TTC549 (cell line): ENCODE data around the gene SRPRB.
"Not testable (repeated sequence)": the region's sequence is repeated elsewhere in the genome, so short reads cannot be mapped to it uniquely, and the experiment has no call there.

Experiments
- FAIRE-seq: peaks from 2 replicates; lab custom pipeline; 2012; peaks lifted over from hg19 to GRCh38; lab: Jason Lieb, UNC

SRPRB gene

DNA sequence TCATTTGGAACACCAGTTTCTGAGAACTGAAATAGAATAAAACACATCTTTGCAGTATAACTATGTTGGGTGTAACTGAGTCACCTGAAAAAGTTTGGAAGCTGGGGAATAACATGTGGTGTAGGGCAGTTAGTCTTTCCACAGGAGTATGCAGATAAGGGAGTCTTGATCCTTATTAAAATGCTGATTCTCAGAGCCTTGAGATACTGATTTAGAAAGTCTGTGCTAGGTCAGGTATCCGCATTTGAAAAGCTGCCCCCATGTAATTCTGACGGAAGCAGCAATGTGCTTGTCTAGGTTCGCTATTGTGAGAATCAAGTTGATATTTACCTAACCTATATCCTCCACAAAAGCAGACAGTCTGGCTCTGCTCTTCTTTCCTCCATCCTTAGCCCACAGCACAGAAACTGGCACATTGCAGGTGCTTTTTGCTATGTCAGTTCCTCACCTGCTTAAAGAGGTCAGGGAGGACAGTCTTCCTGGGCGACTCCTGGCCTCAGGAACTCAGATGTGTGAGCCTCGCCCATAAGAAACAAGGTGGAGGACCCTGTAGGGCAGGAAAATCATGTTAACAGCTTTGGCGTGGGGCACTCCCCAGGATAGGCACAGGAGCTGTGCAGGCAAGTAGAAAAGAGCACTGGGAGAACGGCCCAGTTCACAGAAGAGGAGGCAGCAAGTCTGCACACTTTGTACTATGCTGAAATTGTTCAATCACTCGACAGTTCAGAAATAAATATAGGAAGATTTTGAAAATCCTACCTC, 27.6 kb upstream of the SRPRB start:
- no peak for FAIRE-seq

DNA sequence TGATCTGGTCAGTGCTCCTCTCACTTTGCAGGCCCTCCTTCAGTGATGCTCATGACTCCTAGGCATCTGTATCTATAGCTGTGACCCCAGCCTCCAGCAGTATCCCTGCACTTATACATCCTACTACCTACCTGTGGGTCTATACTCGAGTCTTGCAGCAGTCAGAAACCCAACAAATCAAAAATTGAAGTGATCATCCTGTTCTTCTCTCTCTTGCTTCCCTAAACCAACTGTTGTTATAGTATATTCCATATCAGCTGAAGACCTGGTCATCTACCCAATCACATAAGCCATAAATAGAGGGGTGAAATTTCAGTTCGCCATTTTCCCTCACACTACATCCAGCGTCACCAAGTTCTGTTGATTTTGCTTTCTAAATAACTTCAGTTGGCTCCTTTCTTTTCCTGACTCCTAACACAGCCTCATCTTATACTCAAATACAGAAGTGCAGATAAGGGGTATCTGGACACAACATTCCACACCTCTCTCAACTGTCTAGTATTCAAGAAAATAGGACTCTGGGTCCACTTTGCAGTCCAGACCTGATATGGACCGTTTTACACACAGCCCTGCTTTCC, 25.9 kb upstream of the SRPRB start:
- no peak for FAIRE-seq

DNA sequence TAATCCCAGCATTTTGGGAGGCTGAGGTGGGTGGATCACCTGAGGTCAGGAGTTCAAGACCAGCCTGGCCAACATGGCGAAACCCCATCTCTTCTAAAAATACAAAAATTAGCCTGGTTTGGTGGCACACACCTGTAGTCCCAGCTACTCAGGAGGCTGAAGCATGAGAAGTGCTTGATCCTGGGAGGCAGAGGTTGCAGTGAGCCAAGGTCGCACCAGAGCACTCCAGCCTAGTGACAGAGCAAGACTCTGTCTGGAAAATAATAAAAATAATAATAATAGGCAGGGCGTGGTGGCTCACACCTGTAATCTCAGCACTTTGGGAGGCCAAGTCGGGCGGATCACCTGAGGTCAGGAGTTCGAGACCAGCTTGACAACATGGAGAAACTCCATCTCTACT, 24.9 kb upstream of the SRPRB start:
- not testable (repeated sequence) for FAIRE-seq

DNA sequence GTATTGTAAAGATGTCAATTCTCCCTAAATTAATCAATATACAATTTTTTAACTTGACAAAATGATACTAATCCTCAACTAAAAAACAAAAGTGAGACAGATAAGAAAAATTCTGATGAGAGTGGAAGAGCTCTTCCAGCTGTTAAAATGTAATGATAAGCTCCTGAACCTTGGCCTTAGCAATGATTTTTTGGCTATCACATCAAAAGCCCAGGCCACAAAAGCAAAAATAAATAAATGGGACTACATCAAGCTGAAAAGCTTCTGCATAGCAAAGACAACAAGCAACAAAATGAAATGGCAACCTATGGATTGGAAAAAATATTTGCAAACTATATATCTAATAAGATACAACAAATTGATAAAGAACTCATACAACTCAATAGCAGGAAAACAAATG, 24.0 kb upstream of the SRPRB start:
- FAIRE-seq: no peak

DNA sequence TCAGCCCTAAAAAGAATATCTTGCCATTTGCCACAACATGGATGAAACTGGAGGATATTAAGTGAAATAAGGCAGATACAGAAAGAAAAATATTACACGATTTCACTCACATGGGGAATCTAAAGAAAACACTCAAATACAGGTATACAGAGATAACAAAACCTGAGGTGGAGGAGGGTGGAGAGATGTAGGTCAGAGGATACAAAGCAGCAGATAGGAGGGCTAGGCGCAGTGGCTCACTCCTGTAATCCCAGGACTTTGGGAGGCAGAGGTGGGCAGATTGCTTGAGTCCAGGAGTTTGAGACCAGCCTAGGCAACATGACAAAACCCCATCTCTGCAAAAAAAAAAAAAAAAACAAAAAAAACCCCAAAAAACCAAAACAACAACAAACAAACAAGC, 23.2 kb upstream of the SRPRB start:
- no peak for FAIRE-seq

DNA sequence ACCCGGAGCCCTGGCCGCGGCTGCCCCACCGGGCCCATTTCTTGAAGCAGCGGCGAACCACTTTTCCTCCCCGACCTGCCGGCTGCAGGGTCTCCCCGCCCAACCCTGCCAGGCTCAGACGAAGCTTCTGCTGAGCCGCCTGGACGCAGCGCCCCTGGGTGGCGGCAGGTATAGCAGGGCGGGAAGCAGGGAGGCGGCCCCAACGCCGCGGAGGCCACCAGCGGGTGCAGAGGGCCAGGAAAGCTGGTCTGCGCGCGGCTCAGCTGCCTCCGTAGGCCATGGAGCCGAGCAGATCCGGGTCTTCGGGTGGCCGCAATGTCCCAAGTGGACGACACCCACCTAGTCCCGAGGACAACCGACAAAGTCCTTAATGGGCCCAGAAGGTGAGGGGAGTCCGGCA, 21.9 kb upstream of the SRPRB start:
- FAIRE-seq: no peak

DNA sequence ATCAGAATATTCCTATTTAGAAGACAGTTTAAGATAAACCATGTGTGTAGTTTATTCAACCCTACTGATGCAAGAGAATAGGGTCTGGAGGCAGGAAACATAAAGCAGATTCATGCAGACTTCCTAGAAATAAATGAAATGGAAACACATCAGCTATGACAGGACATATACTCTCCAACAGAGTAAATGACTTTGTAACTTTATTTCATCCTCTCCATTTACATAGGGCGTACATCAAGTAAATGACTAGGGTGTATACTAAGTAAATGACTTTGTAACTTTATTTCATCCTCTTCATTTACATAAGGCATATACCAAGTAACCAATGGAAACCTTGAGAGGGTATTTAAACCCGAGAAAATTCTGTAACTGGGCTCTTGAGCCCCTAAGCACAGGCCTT, 17.6 kb upstream of the SRPRB start:
- no peak for FAIRE-seq

DNA sequence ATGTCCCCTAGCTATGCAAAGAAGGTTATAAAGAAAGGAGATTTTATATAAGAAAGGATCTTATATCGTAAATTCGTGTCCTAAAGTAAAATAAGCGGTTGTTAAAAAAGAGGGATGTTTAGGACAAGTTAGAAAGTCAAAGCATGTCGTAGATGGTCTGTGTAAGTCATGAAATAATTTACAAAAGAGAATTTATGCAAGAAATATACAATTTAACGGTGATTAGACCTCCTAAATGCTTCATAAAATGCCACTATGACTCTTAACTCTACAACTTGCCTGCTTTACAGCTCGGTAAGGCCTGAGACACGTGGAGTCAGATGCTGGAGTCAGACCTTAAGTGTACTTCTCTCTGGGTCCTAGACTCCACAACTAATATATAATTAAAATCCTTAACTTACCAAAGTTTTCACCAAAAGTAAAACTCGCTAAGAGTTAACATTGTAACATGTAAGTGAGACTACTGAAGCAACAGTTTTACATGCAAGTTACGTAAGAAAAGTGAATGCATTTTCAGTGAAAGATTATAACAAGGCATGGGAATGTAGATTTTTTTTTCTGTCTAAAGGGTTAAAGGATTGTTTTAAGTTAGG, 13.3 kb upstream of the SRPRB start:
- FAIRE-seq: no peak

DNA sequence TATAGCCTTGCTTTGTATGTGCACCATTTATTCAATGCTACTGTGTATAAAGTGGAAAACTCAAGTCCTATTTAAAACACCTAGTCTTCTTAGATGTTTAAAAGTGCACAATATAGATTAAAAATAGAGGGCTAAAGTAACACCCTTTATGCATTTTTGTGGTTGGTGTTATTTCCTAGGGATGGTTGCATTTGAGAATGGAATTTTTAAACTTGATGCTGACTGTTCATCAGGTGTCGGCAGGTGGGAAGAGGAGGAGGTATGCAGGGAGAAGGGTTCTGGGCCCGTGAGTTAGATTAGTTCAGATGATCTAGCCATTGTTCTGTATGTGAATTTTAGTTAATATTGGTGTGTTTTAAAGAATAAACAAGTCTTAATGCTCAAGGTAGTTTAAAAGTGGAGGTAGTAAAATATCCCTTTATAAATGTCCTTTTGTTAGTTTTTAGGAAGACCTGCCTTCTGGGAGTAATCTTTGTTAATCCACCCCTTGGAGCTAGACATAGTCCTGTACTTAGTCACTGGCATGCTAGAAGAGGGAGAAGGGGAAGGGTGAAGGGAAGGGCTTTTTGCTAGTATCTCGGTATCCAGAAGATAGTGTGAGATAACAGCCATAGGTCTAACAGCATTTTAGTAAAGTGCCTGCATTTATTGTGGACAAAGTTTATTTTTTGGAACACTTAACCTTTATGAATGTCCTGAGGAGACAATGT, 8.1 kb upstream of the SRPRB start:
- no peak for FAIRE-seq

DNA sequence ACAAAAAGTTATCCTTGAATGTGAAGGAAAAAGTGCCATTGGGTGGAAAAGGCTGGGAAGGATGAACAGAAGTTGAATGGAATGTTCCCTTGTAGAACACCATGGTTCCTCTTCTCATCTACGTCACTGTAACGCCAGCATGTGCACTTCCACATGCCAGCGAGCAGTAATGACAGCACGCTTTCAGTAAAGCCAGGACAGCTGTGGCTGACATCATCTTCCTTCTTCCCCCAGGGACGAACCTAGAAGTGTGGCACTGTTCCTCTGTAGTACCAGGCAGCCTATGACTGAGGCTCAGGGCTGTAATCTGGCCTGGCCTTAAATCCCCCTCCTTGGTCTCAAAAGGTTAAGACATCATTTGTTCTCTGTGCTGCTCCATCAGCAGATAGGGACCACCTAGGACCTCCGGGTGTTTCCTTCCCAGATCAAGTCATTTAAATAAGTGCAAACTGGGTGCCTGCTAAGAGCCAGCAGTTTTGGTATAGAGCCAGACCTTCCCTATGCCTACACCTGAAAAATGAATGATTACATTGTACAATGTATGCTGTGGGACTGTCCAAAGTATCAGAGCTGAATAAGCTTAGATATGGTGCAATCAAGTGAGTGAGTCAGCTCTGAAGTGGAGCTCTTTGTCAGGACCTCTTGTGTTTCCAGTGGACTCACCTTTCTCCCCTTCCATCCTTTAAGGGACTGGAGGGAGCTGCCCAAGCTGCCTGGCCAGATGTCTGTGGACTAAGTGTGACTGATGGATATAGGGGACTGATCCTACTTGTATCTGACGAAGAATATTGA, 5.6 kb upstream of the SRPRB start:
- no peak for FAIRE-seq

DNA sequence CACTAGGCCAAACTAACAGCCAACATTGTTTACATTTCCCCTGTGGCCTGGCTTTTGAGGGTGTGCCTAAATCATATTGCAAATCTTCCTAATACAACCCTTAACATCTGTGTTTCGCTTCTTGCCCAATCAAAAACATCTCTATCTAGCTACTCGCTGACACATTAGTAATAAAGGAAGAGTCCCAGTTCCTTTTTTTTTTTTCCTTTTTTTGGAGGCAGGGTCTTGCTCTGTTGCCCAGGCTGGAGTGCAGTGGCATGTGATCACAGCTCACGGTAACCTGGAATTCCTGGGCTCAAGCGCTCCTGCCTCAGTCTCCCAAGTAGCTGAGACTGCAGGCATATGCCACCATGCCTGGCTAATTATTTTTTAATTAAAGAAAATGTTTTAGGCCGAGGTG, 2.1 kb upstream of the SRPRB start:
- no peak for FAIRE-seq

DNA sequence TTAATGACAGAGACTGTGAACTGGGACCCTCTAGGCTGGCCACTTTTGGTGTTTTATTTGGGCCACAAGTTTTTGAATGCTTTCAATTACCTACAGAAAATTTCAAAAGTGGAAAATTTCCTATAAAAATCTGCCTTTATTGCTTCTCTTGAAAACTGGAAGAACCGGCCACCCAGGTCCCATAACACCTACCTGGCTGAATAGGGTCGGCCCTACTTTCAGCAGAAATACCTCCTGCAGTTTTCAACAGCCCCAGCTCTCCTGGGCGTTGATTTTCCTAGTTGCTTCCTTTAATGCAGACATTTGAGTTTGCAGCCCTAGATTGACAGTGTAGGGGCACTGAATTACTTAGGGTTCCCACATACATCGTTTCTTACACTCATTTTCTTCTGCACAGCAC, 719 bp upstream of the SRPRB start:
- no peak for FAIRE-seq

DNA sequence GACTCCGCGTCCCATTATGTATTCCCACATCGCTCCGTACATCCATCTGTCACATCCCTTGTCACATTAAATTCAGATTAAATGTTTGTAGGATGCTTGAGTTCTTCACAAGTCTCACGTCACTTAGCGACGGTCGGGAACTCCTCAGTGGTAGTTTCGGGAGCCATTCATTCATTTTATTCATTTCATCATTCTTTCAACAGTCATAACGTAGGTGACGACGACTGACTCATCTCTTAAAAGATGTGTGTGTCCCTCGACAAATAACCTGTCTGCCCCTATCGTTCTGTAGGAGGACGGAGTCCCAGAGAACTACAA, 272 bp upstream of the SRPRB start:
- FAIRE-seq: no peak

DNA sequence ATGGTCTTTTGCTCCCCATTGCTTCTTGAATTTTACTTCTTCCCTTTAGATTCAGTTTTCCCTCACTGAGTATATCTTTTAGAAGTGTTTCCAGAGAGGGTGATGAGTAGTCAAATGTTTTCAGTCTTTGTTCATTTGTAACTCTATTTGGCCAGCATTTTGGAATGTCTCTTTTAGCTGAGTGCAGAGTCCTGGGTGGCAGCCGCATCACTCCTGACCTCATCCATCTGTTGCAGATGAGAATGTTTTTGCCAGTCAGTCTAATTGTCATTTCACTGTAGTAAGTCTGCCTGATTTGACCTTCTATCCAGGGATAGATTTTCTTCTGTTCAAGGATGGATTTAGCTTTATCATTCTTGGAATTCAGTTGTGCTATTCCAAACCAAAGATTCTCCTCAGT, 7.3 kb downstream of the SRPRB start:
- no peak for FAIRE-seq

DNA sequence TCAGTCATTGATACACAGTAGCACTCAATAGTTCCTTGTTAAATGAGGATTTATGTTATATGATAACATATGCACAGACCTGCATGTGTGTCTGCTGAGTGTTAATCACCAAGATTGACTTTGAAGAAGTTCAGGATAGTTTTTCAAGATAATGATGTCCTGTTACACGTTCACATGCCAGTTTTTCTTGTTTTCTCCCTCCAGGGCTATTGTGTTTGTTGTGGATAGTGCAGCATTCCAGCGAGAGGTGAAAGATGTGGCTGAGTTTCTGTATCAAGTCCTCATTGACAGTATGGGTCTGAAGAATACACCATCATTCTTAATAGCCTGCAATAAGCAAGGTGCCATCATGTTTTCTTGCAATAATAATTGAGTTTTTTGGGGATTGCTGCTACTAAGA, 9.8 kb downstream of the SRPRB start:
- no peak for FAIRE-seq

DNA sequence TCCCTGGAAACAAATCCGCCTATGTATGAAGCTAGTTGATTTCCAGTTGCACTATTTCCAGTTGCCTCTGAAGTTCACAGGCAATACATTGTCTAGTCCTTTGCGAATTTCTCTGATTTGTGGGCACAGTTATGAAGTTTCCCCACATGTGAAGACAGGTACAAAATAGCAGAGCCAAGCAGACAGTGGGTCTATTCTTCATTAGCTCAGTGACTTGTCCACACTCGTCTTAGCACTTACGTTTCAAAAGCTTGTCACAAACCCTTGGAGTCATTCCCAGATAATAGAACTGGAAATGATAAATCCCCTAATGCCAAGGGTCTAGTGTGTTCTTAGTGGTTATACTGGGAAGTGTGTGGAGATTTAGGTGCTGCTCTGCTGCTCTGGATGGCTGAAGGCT, 14.5 kb downstream of the SRPRB start:
- no peak for FAIRE-seq

DNA sequence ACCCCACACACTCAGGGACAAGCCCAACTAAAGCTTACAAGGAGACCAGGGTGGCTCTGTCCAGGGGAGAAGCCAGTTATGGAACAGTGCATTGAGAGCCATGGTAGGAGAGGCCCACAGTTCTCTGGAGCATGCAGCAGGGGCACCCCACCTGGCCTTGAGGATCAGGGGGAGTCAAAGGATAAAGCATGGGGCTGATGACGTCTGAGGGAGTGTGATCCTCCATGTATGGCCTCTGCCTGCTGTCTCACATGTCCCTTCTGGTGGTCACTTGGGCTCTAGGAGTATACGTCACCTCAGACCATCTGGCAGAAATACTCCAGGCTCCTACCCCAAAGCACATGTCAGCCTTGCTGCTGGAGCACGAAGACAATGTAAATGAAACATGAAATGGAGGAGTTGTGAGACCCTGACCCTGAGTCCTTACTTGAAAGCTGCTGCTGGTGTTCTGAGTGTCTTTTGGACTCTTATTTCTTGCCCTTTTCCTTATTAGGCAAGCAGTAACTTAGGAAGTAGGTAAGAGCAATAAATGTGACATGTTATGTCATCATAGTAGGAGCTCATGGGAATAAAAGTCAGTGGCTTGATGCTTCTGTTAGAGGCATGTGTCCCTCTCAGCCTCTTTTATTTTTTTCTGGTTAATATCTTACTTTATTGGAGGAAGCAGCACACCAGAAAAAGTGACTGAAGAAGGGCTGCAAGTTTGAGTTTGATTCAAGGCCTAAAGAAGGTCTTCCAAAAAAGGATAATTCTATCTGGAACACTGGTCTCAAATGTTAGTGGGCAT, 15.5 kb downstream of the SRPRB start:
- FAIRE-seq: no peak

DNA sequence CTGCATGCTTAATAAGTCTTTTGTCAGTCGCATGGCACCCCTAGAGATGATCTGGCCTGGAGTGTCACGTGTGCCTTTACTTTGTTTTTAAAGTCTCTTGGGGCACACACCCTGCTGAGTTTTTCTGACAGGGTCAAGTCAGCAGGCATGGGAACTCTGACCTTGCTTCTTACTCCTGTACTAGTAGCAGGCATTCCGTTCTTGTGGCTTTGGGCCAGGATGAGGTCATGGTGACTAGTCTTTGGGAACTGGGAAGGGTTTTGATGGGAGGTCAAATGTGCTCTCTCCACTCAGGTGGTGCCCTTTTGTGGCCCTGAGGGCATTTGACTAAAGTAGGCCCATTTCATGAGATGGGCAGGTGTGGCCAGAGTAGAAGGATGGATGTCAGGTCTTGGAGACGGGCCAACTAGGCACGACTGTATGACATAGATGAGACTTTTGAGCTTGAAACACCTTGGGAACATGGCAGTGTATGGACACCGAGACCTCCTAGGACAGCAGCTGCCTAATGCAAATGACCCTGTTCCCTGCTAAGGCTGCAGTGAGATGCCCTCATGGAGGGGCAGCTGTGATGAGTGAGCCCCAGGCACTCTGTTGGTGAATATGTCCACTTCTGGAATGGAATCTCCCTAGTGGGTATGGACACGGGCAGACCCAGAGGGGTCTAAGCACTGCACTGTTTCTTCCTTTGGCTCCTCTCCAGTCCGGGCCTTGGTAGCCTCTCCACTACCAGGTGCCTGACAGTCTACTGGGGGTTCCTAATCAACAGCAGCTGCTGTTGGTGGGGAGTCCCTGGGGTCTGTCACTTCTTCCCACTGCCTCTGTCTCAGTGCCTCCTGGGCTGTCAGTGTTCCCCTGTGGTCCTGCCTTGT, 16.4 kb downstream of the SRPRB start:
- no peak for FAIRE-seq

DNA sequence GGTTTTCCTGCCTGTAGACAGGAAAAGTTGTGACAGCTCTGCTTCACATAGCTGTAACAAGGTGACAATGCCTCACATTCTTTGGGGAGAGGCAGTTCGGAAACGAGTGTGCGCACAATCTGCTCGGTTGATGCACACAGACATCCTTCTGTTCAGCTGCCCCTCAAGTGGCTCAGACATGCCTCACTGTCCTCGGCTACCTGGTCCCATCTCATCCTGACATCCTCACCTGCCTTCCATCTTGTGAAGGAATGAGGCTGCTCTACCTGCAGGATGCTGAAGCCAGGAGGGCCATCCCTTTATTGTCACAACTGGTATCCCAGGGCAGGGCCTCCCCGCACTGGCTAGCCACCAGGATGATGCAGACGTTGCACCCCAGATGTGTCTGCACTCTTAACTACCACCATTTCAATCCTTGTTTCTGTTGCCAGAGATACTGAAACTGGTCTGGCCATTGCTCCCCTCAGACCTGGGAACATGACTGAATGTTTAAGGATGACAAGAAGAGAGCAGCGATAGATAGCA, 19.4 kb downstream of the SRPRB start:
- no peak for FAIRE-seq

DNA sequence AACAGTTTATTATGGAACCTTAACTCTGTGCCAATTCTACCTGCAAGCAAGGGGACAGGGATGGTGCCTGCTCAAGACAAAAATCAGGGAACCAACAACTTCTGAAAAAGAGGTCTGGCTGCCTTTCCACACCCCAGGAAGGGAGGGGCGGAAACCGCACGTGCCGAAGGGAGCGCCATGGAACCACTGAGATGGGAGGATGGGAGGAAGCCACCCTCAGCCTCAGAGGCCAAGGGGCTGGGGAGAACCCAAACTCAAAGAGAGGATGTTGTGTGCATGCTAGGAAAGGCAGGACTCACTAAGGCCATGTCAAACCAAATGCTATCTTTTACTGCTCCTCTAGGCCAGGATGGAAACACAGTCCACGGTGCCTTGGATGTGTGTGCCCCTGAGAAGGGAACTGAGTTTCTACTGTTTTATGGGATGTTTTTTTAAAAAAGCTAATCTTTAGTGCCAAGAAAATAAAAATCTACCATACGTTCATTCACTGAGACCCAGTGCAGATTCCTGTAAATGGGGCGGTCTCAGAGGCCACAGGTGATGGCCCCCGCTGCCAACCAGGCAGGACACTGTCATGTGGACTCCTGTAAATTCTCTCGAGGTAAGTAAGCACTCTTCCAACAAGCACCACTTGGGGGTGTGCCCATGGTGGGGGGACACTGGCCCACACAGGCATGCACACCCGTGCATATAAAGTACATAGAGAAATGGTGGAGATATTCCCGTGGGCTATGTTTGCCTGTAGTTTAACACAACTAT, 20.5 kb downstream of the SRPRB start:
- FAIRE-seq: no peak
